Caco-2 (cell line): ENCODE data around the gene MYL7. TPM values are rescaled to one million over a fixed set of nuclear protein-coding genes. Genes with fewer than 3 reads are reported as not detected.

ENCODE experiments used
- BruUV-seq: library from RNA; stranded (reverse); fragments of 400-500 nt; replicated peaks from 2 replicates; lab custom pipeline; 2021; lab: Mats Ljungman, UMichigan
- CTCF ChIA-PET: fragments of 300-600 bp; sonication (Branson Sonifier 250); formaldehyde crosslinking; loops from one replicate; lab custom pipeline; 2022; ENCODE audit warnings: antibody characterized with exemption; lab: Charles Lee
- POLR2A ChIA-PET: fragments of 300-600 bp; sonication (Branson Sonifier 250); formaldehyde crosslinking; loops from one replicate; lab custom pipeline; 2022; ENCODE audit warnings: antibody characterized with exemption; lab: Charles Lee
- DNase-seq, 2 experiments: peaks; one replicate each; pipeline versions ENCODE4 v3.0.0 to v3.0.0-alpha.2; 2020 to 2022
- H3K27me3 ChIP-seq: replicated peaks from 2 replicates; pipeline ENCODE4 v1.6.0; 2011; ENCODE audit warnings: low read length; ENCODE audit not compliant: control insufficient read depth, insufficient read depth
- H3K36me3 ChIP-seq: 2 replicates; pipeline ENCODE4 v1.5.1; 2011; ENCODE audit warnings: low read length; ENCODE audit not compliant: control insufficient read depth, insufficient read depth
- H3K4me1 ChIP-seq: fragments of 250-450 bp; sonication (Bioruptor Pico); 2 replicates; pipeline ENCODE4 v1.5.1; 2020; ENCODE audit warnings: mild to moderate bottlenecking
- H3K4me3 ChIP-seq: 2 replicates; pipeline ENCODE4 v1.5.1; 2011; ENCODE audit warnings: low read depth, mild to moderate bottlenecking, control low read depth, low read length
- H3K9me3 ChIP-seq: fragments of 250-450 bp; sonication (Bioruptor Pico); 2 replicates; pipeline ENCODE4 v1.5.1; 2020; ENCODE audit warnings: mild to moderate bottlenecking, moderate library complexity
- H3K27ac Mint-ChIP-seq: one replicate; pipeline ENCODE4 v1.8.0; 2022; ENCODE audit warnings: mixed read lengths; ENCODE audit not compliant: unreplicated experiment
- H3K27me3 Mint-ChIP-seq: one replicate; pipeline ENCODE4 v1.8.0; 2022; ENCODE audit warnings: mixed read lengths; ENCODE audit not compliant: insufficient read depth, unreplicated experiment
- H3K36me3 Mint-ChIP-seq: one replicate; pipeline ENCODE4 v1.8.0; 2022; ENCODE audit warnings: mild to moderate bottlenecking, mixed read lengths; ENCODE audit not compliant: insufficient read depth, unreplicated experiment
- H3K4me1 Mint-ChIP-seq: one replicate; pipeline ENCODE4 v1.8.0; 2022; ENCODE audit warnings: low read depth, mixed read lengths; ENCODE audit not compliant: unreplicated experiment
- H3K4me3 Mint-ChIP-seq: one replicate; pipeline ENCODE4 v1.8.0; 2022; ENCODE audit warnings: mild to moderate bottlenecking, moderate library complexity, mixed read lengths; ENCODE audit not compliant: unreplicated experiment
- H3K9me3 Mint-ChIP-seq: one replicate; pipeline ENCODE4 v1.8.0; 2022; ENCODE audit warnings: mixed read lengths; ENCODE audit not compliant: unreplicated experiment
- CTCF ChIP-seq, 2 experiments: fragments of 200-600 bp in 1 of 2; IDR thresholded peaks; 1 replicate in 1 of 2; 2 replicates in 1 of 2; pipeline versions ENCODE4 v1.5.1 to v1.8.0; 2011 to 2022; ENCODE audit warnings: antibody characterized with exemption in 1 of 2, control low read depth in 1 of 2, inconsistent platforms in 1 of 2, low read depth in 1 of 2, low read length in 1 of 2, mild to moderate bottlenecking in 1 of 2, moderate library complexity in 1 of 2; ENCODE audit not compliant: insufficient read depth in 1 of 2, severe bottlenecking in 1 of 2, unreplicated experiment in 1 of 2
- intact Hi-C: fragments of 100-400 bp; cut with micrococcal nuclease; formaldehyde crosslinking; loops from one replicate; pipeline ENCODE4 v1.10.0; 2022; ENCODE audit not compliant: unreplicated experiment
- total RNA-seq: library from RNA; stranded (reverse); gene quantifications from 2 replicates; pipeline ENCODE4 v1.2.3, GENCODE V29; 2022

The MYL7 gene
- total RNA-seq, 1 experiment from 2014 or later: 16.2 TPM

- Histone ChIP-seq H3K36me3 (no peaks in the 10 kb centered on the region), H3K4me1 (peaks cover 11% of the 10 kb centered on the region), H3K9me3 (no peaks in the 10 kb centered on the region), H3K4me3 (no peak overlapping the region), H3K27me3 (no peaks in the 10 kb centered on the region)
- DNase-seq: no peak
- no peak for TF ChIP-seq CTCF (IDR thresholded peaks at IDR 0.05; ENCODE audit: insufficient read depth in 1 of 2, low read depth in 1 of 2, low read length in 1 of 2, severe bottlenecking in 1 of 2, unreplicated experiment in 1 of 2)
- POLR2A ChIA-PET: no interaction called here
- Mint-ChIP-seq H3K27me3 (no peaks in the 10 kb centered on the region), H3K4me1 (peaks cover 14% of the 10 kb centered on the region), H3K27ac (no peak overlapping the region), H3K4me3 (no peak overlapping the region), H3K36me3 (no peaks in the 10 kb centered on the region), H3K9me3 (no peaks in the 10 kb centered on the region)
- BruUV-seq: no TSS peak
- intact Hi-C loops: loop anchor here (10.0 kb wide), 1 partner anchor 338 kb away; no protein-coding TSS in a partner anchor
- CTCF ChIA-PET: no interaction called here
Observed at GRCh38 chr7:44136731-44137130, 4.4 kb downstream of the MYL7 start.

GRCh38 chr7:44134943-44135628 lies 6.0 kb downstream of the MYL7 start:
- Histone ChIP-seq H3K9me3 (no peaks in the 10 kb centered on the region), H3K36me3 (no peaks in the 10 kb centered on the region), H3K4me3 (no peak overlapping the region), H3K4me1 (peaks cover 15% of the 10 kb centered on the region), H3K27me3 (no peaks in the 10 kb centered on the region)
- no TSS peak for BruUV-seq
- Mint-ChIP-seq H3K9me3 (no peaks in the 10 kb centered on the region), H3K36me3 (no peaks in the 10 kb centered on the region), H3K4me3 (no peak overlapping the region), H3K27ac (no peak overlapping the region), H3K4me1 (peaks cover 8% of the 10 kb centered on the region), H3K27me3 (no peaks in the 10 kb centered on the region)
- ChIA-PET POLR2A (interaction anchor here (0.7 kb wide), 1 partner anchor 81 kb away, joined by 5 read pairs; no protein-coding TSS in a partner anchor), CTCF (no interaction called here)
- no peak for DNase-seq
- no peak for TF ChIP-seq CTCF (IDR thresholded peaks at IDR 0.05; ENCODE audit: insufficient read depth in 1 of 2, low read depth in 1 of 2, low read length in 1 of 2, severe bottlenecking in 1 of 2, unreplicated experiment in 1 of 2)
- intact Hi-C loops: loop anchor here (10.0 kb wide), 1 partner anchor 340 kb away; no protein-coding TSS in a partner anchor

- Mint-ChIP-seq H3K4me1 (peaks cover 8% of the 10 kb centered on the region), H3K27me3 (no peaks in the 10 kb centered on the region), H3K27ac (no peak overlapping the region), H3K9me3 (no peaks in the 10 kb centered on the region), H3K4me3 (no peak overlapping the region), H3K36me3 (no peaks in the 10 kb centered on the region)
- H3K9me3 ChIP-seq: no peaks in the 10 kb centered on the region
- no peak overlapping the region for H3K4me3 ChIP-seq
- ChIA-PET CTCF (interaction anchor here (0.7 kb wide), 1 partner anchor 13 kb away, joined by 3 read pairs; no protein-coding TSS in a partner anchor), POLR2A (no interaction called here)
- peaks cover 15% of the 10 kb centered on the region for H3K4me1 ChIP-seq
- intact Hi-C loops: loop anchor here (10.0 kb wide), 1 partner anchor 342 kb away; no protein-coding TSS in a partner anchor
- no peak for DNase-seq
- no peak for TF ChIP-seq CTCF (IDR thresholded peaks at IDR 0.05; ENCODE audit: insufficient read depth in 1 of 2, low read depth in 1 of 2, low read length in 1 of 2, severe bottlenecking in 1 of 2, unreplicated experiment in 1 of 2)
- H3K27me3 ChIP-seq: no peaks in the 10 kb centered on the region
- BruUV-seq: no TSS peak
- H3K36me3 ChIP-seq: no peaks in the 10 kb centered on the region
Observed at GRCh38 chr7:44133295-44133694, 7.8 kb downstream of the MYL7 start.
